HG03432 (cell line): ENCODE data around the gene MTG2.

Experiments used
- ATAC-seq: cut with Tn5 transposase; IDR thresholded peaks from one replicate; pipeline ENCODE4 v1.9.1; 2021; ENCODE audit warnings: mild to moderate bottlenecking, moderate library complexity; ENCODE audit not compliant: unreplicated experiment

The MTG2 gene

DNA sequence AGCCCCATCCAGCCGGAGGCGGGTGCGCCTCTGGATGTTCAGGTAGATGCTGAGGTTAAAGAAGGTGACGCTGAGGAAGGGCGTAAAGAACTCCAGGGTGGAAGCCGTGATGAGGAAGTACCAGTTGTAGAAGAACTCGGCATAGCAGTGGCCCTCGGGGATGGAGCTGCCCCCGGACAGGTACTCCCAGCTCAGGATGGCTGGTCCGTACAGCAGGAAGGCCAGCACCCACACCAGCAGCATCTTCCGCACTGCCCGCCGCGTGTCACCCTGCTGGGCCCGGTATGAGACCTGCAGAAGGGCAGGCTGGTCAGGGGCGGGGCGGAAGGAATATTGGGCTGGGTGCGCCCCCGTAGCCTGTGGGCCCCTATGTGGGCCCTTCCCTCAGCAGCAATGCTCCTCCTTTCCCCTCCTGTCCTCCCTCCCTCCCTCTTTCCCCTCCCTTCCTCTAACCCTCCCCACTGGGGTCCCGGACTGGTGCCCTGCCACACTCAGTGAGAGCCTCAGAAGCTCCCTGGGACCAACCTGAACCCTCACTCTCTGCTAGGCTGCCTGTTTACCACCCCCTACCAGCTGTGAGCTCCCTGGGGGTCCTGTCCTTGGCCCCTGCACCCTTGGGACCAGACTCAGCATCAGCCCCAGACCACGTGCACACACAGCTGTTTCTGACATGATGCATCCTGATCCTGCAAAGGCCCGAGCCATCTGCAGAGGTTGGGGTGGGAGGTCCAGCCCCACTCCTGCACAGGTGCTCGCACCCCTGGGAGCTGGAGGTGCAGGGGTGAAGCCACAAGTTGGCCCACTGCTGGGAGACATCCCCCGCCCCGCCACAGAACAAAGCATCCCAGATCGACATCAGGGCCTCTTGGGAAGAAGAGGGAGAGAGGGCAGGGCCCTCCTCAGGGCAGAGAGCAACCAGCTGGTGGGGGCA, 34.1 kb downstream of the MTG2 start:
- no peak for ATAC-seq

DNA sequence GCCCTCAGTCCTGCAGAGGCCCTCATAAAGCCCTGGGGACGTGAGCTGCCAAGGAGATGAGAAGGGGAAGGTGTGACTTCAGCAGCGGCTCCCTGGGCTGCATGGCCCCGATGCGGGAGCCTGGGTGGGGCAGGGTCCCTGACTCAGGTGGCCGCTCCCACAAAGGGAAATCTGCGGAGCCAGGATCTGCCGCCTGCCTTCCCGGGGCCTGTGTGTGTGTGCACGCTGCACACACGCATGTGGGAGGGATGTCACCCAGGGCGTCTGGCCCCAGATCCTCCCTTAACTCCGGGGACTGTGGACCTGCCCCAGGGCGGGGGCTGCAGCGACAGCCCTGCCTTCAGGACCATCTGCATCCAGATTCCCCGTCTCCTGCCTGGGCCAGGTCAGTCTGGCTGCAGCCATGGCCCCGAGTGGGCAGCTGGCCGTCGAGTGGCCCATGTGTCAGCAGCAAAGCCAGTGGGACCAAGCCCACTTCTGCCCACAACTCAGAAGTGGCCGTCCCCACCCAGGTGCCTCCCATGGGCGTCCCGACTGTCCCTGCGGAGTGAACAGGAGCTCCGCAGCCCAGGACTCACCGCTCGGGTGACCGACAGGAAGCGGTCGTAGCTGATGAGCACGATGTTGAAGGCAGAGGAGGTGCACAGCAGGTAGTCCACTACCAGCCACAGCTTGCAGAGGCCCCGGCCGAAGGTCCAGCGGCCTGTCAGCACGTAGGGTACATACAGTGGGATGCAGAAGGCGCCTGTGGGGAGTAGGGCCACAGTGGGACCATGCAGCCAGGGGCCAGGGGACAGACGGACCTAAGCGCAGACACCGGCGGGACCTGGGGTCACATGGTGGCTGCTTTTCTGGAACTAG, 35.3 kb downstream of the MTG2 start:
- no peak for ATAC-seq

DNA sequence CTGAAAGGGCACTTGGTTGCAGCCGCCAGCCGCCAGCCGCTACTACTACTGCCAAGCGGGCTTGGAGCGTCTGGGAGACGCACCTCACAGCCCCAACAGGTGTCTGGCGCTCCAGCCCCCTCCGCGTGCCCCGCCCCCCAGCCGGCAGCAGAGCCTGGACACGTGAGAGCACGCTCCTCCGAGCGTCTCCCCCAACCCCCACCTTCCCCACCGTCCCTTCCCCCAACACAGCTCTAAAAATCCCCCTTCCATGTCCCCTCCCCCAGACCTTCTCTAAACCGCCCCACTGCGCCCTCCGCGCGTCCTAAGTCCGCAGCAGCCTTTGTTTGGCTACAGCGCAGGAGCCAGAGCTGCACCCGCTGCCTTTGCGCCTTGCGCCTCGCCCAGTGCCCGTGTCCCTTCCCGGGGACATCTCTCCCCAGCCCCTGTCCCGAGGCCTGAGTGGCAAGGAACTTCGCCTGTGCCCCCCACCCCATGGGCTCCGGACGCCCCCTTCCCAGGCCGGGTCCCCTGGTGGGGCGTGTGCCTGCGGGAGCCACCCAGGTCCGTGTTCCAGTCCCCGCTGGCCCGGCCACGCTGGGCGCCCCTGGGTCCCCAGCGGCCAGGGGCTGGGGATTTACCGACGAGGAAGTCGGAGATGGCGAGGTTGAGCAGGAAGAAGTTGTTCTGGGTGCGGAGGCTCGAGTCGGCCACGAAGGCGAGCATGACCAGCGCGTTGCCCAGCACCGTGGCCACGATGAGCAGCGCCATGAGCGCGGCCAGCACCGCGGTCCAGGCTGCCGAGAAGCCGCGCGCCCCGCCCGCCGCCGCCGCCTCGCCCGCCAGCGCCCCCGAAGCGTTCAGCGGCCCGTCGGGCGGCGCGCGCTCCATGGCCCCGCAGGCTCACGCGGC, 36.5 kb downstream of the MTG2 start:
- no peak for ATAC-seq

DNA sequence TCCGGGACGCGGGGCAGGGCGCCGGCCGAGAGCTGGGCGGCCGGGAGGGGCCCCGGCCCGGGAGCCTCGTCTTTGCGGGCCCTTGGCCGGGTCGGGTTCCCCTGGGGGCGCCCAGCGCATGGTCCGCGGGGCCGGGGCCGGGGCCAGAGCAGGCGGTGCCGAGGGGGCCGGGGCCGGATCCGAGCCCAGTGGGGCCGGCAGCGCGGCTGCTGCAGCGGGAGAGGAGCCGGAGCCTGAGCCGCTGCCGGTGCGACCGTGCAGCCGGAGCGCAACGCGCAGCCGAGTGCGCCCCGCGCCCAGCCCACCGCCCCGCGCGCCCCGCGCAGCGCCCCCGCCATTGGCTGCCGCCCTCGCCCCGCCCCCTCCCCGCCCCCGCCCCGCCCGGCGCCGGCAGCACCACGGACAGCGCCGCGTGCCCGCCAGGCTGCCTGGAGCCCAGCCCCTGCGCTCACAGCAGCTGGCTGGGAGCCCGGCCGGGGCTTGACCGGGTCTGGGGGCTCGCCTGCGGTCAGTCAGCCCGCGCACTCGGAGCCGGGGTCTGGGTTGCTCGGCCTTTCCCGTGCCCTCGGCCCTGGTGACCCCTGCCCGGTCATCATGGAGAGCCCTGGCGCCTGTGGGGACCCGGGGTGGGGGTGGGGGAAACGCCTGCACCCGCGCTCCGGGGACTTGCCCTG, 37.3 kb downstream of the MTG2 start, which contains the start of gene HRH3:
TSS of gene HRH3 (minus strand) at position 287 of the 674 bp plus-strand sequence. CDS start 308 bp downstream, outside the sequence.
- no peak for ATAC-seq

DNA sequence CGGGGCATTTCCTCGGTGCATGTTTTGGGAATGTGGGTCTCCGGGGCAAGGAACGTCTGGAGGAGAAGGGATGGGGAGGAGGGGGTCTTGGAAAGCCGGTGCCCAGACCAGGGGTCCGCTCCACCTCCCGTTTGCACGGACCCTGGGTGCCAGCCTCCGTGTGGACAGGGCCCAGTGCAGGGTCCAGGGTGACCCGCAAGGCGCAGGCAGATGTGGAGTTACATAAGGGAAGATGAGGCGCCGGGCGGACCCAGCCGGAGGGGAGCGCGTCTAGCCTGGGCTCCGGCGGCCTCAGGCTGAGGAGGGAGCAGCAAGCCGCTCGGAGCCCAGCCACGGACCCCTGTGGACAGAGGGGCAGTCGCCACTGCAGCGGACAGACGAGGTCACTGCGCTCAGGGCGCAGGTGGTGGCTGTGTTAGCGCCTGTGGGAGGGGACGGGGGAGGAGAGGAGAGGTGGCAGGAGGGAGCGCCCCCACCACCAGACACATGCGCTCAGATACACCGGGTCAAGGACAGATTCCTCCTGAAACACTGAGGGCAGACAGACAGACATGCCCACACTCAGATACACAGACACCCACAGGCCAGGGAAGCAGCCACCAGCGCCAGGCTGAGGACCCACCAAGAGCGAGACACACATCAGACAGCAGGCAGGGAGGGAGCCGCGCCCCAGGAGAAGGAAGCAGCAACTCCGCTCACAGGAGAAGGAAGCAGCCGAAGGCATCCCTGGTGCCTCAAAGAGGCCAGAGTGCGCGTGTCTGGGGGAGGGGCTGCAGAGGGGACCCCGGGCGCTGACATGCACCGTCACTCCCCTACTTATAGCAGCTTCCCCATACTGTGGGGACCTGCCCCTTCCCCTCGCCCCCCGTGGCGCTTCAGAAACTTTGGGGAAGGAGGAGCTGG, 38.1 kb downstream of the MTG2 start:
- no peak for ATAC-seq

DNA sequence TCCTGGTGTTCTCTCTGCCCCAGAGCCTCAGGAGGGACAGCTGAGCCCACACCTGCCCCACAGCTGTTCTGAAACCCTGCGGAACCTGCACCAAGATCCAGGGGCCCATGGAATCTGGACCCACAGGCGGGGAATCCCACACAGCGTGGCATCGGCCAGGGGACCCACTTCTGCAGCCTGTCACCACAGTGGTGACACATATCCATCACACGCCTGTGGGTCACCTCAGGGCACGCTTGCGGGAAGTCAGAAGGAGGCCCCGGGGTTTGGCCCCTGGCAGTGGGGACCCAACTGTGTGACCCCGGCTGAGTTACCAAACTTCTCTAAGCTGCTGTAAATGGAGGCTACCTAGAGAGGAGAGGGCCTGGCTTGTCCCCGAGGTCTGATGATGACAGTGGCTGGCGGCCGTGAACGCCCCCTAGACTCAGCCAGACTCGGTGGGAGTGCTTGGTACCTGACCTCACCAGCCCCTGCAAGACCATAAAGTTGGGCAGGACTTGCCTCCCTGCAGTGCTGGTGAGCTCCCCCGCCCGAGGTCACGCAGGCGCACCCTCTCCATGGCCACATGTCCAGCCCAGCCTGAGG, 39.5 kb downstream of the MTG2 start:
- ATAC-seq: no peak

DNA sequence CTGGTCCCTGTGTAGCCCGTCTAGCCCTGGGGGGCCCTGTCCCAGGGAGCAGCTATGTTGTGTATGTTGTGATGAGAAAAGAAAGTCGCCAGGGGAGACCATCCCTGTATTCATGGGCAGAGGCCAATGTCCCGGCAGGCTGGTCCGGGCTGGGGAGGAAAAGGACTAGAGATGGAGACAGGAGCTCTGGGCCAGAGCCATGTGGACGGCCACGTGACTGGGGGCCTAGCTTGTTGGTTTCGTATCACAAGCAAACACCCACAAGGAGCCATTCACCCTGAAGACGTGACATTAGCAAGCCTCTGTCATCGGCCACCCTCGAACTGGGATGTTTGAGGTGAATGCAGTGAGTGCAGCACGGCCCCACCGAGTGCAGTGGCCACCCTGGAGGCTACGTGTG, 40.1 kb downstream of the MTG2 start:
- ATAC-seq: no peak

DNA sequence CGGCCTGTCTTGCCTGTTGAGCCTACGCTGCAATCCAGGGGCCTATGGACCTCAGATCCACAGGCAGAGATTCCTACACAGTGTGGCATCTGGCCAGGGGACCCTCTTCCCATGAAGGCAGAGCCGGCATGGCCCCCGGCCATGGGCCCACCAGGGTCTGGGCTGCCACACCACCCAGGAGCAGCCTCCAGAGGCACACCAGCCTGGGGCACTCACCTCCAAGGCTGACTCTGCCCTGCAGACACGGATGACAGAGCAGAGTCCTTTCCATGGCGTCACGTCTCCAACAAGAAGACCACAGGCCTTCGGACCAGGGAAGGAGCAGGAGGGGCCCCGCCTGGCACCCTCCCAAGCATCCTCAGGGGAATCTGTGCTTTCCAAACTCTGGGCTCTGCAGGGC, 40.7 kb downstream of the MTG2 start:
- no peak for ATAC-seq

DNA sequence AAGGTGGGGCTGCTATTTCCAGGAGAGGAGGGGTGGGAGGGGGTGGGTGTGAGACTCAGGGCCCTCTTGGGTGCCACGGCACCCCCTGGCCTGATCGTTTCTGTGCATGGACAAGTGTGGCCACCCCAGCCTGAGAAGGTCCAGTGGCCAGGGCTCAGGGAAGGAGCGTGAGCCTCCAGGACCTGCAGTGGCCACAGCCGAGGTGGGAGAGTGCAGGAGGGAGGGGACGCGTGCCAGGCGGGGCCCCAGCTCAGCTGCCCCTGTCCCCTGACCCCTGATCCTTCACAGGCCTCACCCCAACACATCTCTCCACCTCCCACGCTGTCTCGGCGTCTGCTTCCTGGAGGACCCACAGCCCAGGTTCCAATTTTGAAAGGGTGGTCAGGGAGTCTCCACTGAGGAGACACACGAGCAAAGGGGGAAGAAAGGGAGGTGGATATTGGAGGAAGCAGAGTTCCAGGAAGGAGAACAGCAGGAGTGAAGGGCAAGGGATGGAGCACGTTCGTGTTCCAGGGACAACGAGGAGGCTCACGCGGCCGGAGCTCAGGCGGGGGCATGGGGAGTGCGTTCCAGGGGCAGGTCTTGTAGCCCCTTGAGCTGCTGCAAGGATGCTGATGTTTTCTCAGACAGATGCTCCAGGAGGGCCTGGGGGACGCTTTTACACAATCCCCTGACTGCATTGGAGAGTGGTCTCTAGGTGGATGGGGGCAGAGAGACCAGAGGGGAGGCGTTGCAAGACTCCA, 41.5 kb downstream of the MTG2 start:
- ATAC-seq: no peak

DNA sequence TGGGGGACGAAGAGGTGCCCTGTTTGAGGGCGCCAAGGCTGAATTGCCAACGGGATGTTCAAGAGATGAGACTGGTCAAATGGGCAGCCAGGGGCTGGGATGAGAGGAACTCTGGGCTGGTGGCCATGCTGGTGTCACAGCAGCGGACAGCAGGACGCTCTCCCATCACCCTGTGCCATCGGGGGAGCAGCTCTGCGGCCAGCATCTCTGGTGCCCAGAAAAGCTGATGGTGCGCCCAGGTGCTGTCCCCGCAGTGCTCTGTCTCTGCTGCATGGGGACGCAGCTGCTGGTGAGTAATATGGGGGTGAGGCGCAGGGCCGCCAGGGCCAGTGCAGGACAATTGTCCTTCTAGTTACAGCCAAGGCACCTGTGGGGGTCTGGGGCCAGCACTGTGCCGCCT, 42.2 kb downstream of the MTG2 start:
- ATAC-seq: no peak

DNA sequence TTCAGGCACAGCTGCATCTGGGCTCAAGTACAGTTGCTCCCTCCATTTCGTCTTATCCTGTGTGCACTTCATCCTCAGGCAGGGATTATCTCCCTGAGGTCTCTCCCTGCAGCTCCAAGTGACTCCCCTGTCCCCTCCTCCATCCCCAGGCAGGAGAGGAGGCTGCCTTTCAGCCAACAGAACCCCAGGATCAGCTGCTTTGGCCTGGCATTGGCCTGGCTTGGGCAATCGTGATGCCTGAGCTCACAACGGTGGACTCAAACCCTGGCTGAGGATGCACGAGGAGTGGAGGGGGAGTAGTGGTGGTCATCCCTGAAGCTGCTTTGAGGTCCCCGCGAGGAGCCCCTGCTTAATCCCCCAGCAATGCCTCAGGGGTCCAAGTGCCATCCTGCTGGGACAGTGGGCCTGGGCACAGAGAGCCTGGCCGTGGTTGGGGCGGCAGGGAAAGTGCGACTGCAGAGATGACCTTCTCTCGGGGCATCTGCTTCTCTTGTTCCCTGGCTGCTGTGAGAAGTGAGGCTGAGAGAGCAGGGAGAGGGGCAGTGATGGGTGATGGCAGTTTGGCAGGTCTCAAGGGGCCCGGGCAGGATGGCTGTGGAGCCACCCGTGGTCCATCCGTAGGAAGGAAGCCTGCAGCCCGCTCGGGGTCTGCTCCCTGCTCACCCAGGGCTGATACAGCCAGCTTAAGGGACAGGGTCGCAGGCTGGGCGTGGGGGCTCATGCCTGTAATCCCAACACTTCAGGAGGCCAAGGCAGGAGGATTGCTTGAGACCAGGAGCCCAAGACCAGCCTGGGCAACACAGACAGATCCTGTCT, 43.2 kb downstream of the MTG2 start:
- no peak for ATAC-seq

DNA sequence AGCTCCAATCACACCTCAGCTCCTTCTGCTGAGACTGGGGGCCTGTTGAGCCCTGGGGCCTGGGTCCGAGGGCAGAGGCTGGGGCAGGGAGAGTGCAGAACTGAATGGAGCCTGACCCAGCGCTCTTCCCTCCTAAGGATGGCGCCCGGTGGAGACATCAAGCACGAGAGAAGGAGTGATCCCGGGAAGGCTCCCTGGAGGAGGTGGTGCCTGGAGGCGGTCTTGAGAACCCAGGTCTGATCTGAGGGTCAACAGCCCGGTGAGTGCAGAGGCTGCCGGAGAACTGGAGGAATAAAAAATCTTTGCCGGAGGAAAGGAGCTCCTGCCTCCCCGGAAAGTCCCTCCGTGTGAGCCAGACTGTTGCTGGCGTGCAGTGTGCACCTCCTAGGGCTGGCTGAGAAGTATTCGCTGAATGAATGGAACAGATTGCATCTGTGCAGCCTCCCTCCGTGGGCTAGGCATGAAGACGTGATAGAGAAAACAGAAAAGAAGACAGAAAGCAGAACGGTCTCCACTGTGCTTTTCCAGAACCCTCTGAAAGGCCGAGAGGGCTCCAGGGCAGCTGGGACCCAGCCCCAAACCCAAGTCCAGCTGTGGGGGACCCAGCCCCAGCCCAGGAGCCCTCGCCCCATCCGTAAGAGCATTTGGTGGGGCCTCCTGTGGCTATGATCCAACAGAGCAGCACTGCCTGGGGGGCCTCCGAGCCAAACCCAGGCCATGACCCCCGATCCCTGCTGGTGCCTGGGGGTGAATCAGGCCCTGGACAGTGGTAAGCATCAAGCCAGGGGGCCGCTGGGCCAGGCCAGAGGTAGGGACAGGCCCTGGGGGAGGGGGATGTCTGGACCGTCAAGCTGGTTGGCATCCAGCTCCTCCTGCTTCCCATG, 44.1 kb downstream of the MTG2 start:
- no peak for ATAC-seq

DNA sequence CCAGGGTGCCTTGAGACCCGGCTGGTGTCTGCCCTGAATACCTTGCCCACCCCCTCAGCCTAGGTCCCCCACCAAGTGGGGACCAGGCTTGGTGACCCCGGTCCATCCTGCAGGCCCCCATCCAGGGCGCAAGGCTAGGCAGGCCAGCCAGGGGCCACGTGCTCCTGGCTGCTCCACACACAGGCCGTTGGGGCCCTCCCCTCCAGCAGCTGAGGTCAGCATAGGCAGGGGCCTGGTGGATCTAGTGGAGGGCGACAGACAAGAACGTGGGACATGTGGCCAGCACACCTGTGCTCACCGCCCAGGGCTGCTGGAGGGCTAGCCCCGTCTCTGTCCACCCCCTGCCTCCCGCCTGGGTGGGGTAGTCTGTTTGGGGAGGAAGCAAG, 44.8 kb downstream of the MTG2 start:
- ATAC-seq: no peak

DNA sequence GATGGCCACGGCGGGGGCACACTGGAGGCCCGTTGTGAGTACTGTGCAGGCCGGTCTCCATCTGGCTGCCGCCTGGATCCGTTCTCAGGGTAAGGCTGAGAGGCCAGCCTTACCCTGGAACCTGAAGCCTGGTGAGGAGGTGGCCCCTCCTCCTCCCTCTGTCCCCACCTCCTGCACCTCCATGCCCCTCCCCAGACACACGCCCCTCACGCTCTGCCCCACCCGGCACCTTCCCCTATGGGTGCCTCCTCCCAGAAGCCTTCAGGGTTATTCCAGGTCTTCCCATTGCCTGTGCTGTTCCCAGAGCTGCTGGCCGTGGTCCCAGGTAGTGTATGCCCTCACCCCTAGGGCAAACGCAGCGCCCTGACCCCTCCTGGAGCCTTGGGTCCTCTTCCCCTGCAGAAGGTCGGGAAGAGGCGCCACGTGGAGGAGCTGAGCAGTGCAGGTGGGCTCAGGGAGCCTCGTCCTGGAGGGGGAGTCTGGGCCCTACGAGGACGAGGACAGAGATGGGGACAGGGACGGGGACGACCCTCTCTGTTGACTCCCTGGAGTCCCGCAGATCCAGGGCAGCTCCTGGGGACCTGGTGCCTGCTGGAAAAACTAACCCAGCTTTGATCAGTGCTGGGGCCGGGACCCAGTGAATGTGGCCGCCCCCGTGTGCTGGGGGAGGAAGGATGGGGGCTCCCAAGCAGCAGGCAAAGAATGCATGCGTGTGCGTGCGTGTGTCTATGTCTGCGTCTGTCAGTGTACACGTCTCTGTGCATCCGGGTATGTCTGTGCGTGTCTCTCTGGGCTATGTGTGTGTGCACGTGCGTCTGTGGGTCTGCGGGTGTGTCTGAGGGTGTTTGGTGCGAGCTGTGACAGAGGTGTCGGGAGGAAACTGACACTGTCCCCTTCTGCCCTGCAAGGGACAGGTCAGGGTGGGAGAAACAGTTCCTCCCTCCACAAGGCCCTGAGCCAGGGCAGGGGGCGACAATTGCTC, 45.4 kb downstream of the MTG2 start:
- ATAC-seq: no peak

DNA sequence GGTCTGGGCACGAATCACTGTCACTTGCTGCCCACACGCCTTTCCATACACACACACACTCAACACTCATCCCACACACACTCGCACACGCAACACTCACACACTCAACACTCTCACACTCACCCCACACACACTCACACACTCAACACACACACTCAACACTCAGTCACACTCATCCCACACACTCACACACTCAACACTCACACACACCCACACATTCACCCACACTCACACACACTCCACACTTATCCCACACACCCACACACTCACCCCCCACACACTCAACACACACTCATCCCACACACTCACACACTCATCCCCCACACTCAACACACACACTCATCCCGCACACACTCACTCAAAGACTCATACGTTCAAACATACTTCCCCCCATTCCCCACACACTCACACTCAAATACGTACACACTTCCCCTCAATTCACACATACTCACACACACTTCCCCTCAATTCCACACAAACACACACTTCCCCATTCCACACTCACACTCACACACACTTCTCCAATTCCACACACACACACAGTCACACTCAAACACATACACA, 46.2 kb downstream of the MTG2 start:
- ATAC-seq: no peak
